GM12891 (cell line): ENCODE measurements around the gene TP53I11.

Source experiments
- POLR2A ChIP-seq: IDR thresholded peaks from 2 replicates; pipeline ENCODE4 v1.6.1; 2011; ENCODE audit warnings: low read depth, low read length, control low read depth
- POLR2AphosphoS5 ChIP-seq: IDR thresholded peaks from 2 replicates; pipeline ENCODE4 v1.6.1; 2011; ENCODE audit warnings: low read depth, low read length, control low read depth
- TAF1 ChIP-seq: IDR thresholded peaks from 2 replicates; pipeline ENCODE4 v1.6.1; 2011; ENCODE audit warnings: low read depth, low read length, control low read depth

GRCh38 chr11:44917741-44918140 lies 32.9 kb downstream of the TP53I11 start:
- TF ChIP-seq POLR2A (no peak), POLR2AphosphoS5 (no peak), TAF1 (no peak)
